Measurements from ENCODE around the gene BYSL.

The BYSL gene

DNA sequence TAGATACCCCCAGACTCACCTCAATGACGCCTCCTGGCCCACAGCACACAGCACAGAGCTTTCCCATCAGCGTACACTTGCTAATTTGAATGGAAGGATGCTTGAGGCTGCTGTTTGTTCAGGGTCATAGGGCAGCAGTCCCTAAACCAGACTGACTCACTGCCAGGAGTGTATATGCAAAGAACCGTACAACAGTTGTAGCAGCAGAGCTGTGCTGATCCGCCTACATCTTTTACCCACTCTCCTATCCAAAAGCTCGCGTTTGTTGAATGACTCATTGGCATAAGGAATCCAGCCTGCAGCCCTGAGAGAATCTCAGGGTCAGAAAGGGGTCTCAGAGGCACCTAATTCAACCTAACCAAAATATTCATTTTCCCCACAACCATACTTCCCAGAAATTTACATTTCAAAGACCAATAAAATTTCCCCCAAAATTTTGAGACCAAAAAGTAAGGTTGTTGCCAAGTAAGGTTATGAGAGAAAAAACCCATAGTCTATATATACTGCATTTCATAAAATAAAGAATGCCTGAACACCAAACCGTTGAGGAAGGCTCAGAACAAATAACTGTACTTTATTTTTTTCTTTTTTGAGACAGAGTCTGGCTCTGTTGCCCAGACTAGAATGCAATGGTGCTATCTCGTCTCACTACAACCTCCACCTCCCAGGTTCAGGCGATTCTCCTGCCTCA lies 55.6 kb downstream of the BYSL start:
- peak; percentile 27 for DNase-seq
